ENCODE results near the gene LRRD1. TPM values are rescaled to one million over a fixed set of nuclear protein-coding genes. Genes with fewer than 3 reads are reported as not detected.

The LRRD1 gene
- total RNA-seq, 4 donors from 2014 or later, result 0.57 TPM; not detected in 3

GRCh38 chr7:92121681-92122080 lies 57.3 kb downstream of the LRRD1 start:
- peaks cover 0 to 71% (median 0%) of the 10 kb centered on the region in 3 donors for H3K36me3 ChIP-seq

DNA sequence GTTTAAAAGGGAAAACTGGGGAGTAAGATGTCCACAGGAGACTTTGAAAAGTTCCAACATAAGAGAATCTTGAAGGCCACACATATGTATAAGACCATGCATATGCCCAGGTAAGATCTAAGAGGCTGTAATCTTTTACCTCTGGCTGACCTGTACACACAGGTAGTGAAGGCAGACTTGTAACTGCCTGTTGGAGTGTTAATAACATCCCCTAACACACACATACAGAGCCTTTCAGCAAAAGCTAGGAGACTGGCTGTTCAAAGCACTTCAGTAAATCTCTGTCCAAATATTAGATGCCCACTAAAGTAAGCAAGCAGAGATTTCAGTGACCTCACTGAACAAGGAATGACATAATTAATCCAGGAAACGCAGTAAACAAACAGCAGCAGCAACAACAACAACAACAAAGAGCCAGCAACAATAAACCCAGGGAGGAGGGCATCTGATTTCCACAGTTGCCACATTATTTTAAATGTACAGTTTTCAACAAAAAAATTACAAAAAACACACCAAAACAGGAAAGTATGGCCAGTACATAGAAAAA lies 59.7 kb downstream of the LRRD1 start:
- no peak overlapping the region for H3K4me3 ChIP-seq
- no peaks in the 10 kb centered on the region for H3K27me3 ChIP-seq
- H3K27ac ChIP-seq, result no peak overlapping the region
- no peak for DNase-seq
- no peaks in the 10 kb centered on the region for H3K4me1 ChIP-seq
- TF ChIP-seq, protein P1, sequence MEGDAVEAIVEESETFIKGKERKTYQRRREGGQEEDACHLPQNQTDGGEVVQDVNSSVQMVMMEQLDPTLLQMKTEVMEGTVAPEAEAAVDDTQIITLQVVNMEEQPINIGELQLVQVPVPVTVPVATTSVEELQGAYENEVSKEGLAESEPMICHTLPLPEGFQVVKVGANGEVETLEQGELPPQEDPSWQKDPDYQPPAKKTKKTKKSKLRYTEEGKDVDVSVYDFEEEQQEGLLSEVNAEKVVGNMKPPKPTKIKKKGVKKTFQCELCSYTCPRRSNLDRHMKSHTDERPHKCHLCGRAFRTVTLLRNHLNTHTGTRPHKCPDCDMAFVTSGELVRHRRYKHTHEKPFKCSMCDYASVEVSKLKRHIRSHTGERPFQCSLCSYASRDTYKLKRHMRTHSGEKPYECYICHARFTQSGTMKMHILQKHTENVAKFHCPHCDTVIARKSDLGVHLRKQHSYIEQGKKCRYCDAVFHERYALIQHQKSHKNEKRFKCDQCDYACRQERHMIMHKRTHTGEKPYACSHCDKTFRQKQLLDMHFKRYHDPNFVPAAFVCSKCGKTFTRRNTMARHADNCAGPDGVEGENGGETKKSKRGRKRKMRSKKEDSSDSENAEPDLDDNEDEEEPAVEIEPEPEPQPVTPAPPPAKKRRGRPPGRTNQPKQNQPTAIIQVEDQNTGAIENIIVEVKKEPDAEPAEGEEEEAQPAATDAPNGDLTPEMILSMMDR (IDR thresholded peaks at IDR 0.05), result no peak
- no peak for TF ChIP-seq POLR2A (IDR thresholded peaks at IDR 0.05)
- peaks cover 0 to 68% (median 0%) of the 10 kb centered on the region in 3 donors for H3K36me3 ChIP-seq
- H3K9me3 ChIP-seq, result no peaks in the 10 kb centered on the region

More at GRCh38 chr7:92121681-92122080, 57.3 kb downstream of the LRRD1 start:
- Histone ChIP-seq H3K4me1 (no peaks in the 10 kb centered on the region), H3K27me3 (no peaks in the 10 kb centered on the region), H3K27ac (no peak overlapping the region), H3K4me3 (no peak overlapping the region), H3K9me3 (no peaks in the 10 kb centered on the region)
- TF ChIP-seq, protein P1 (IDR thresholded peaks at IDR 0.05), result no peak
- TF ChIP-seq POLR2A (IDR thresholded peaks at IDR 0.05), result no peak
- no peak for DNase-seq

- TF ChIP-seq POLR2A (IDR thresholded peaks at IDR 0.05), result no peak
- TF ChIP-seq, protein P1 (IDR thresholded peaks at IDR 0.05), result no peak
- H3K36me3 ChIP-seq, result peaks cover 0 to 49% (median 0%) of the 10 kb centered on the region in 3 donors
- no peaks in the 10 kb centered on the region for H3K9me3 ChIP-seq
- H3K27ac ChIP-seq, result no peak overlapping the region
- H3K4me1 ChIP-seq, result no peaks in the 10 kb centered on the region
- no peak for DNase-seq
- no peaks in the 10 kb centered on the region for H3K27me3 ChIP-seq
- H3K4me3 ChIP-seq, result no peak overlapping the region
These were observed 62.0 kb downstream of the LRRD1 start for GRCh38 chr7:92116949-92117348.

DNA sequence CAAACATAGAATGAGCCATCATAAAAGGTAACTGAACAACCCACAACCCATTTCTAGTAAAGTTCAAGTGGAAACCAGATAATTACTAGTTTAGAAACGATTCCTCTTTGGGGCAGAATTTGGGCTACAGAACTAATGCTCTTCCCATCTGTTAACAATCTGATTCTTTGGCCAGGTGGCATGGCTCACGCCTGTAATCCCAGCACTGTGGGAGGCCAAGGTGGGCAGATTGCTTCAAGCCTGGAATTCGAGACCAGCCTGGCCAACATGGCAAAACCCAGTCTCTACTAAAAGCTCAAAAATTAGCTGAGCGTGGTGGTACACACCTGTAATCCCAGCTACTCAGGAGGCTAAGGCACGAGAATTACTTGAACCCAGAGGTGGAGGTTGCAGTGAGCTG lies 63.1 kb downstream of the LRRD1 start:
- TF ChIP-seq, protein P1 (IDR thresholded peaks at IDR 0.05), result no peak
- no peak for TF ChIP-seq POLR2A (IDR thresholded peaks at IDR 0.05)
- DNase-seq, result no peak
- Histone ChIP-seq H3K4me3 (no peak overlapping the region), H3K27me3 (no peaks in the 10 kb centered on the region), H3K9me3 (no peaks in the 10 kb centered on the region), H3K4me1 (no peaks in the 10 kb centered on the region), H3K27ac (no peak overlapping the region), H3K36me3 (peaks cover 0 to 42% (median 0%) of the 10 kb centered on the region in 3 donors)

DNA sequence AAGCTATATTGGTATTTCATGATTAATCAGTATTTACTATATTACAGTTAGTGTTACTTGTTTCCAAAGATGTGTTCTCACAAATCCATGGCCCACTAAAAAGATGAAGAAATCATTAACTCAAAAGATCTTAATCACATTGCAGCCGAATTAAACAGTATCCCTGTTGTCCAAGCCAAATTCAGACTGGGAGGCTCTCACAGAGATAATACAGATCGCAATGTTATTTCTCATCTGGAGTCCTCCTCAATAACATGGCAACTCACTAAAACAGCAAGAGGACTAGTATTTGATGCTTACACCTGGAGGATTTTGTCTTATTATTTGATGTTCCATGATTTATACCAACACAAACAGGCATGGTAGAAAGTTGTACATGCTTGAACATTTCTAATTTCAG lies 68.1 kb downstream of the LRRD1 start:
- no peak overlapping the region for H3K4me3 ChIP-seq
- no peak overlapping the region for H3K27ac ChIP-seq
- TF ChIP-seq POLR2A (IDR thresholded peaks at IDR 0.05), result no peak
- TF ChIP-seq, protein P1 (IDR thresholded peaks at IDR 0.05), result no peak
- no peaks in the 10 kb centered on the region for H3K9me3 ChIP-seq
- no peaks in the 10 kb centered on the region for H3K27me3 ChIP-seq
- DNase-seq, result no peak
- H3K36me3 ChIP-seq, result peaks cover 0 to 64% (median 0%) of the 10 kb centered on the region in 3 donors
- H3K4me1 ChIP-seq, result no peaks in the 10 kb centered on the region

Data from Peyer's patch (tissue), 4 donors.